H1 (cell line): ENCODE results near the gene ALDH7A1. TPM values are rescaled to one million over a fixed set of nuclear protein-coding genes. Genes with fewer than 3 reads are reported as not detected.

ENCODE experiments used
- CTBP2 ChIP-seq: IDR thresholded peaks from 2 replicates; pipeline ENCODE4 v1.7.0; 2011; ENCODE audit warnings: borderline replicate concordance, mild to moderate bottlenecking, moderate library complexity, mixed read lengths, low read length; ENCODE audit not compliant: insufficient read depth, insufficient read length
- polyA plus RNA-seq, 7 experiments: library from polyadenylated mRNA; depleted of rRNA in 3 of 7; stranded (reverse) in 5 of 7; unstranded in 2 of 7; fragments of >200 nt in 5 of 7; fragments of 200-250 nt in 2 of 7; gene quantifications; 1 replicate in 5 of 7; 2 replicates in 1 of 7; 4 replicates in 1 of 7; pipeline versions ENCODE4 v1.2.1 to v1.2.3, GENCODE V29; 2011 to 2013; ENCODE audit warnings: missing spikeins in 2 of 7, mixed read lengths in 2 of 7
- total RNA-seq: library from RNA; stranded (reverse); fragmentation: NEBNext Ultra II Directional; extraction: Animal tissue kit (Norgen Biotek cat#: 25700); gene quantifications from 2 replicates; pipeline ENCODE4 v1.2.1, GENCODE V29; 2021

The ALDH7A1 gene
- total and polyA plus RNA-seq, 2 of the 8 experiments (the other 6 are each of a cell fraction or from before 2014, with no cell fraction given), result 99.6 to 225 TPM

DNA sequence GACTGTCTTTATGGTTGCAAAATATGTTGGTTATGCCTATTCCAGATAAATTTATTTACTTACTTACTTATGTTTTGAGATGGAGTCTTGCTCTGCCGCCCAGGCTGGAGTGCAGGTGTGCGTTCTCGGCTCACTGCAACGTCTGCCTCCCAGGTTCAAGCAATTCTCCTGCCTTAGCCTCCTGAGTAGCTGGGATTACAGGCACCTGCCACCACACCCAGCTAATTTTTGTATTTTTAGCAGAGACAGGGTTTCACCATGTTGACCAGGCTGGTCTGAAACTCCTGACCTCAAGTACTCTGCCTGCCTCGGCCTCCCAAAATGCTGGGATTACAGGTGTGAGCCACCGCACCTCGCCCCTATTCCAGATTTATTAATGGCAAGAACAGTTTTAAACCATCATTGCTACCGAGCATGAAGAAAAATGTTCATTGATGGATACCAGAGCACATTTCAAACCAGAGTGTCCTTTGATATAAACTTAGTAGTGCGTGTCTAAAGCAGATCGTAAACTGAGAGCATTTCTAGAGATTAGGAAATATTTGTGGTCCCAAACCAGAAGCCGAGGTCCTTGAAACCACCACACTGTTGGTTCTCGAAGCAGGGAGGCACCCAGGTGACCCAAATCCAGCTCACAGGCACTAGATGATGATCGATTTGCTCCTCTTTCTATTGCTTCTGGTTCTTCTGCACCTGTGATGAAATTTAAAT is 86.6 kb downstream of the ALDH7A1 start (continued):
- TF ChIP-seq CTBP2, result no peak
